SHP77 (cell line): ENCODE data around the gene TMEM115.

Experiments used
- DNase-seq, 2 experiments: peaks; one replicate each; lab custom pipeline; 2025; lab: John Stamatoyannopoulos, UW

Gene TMEM115, protein sequence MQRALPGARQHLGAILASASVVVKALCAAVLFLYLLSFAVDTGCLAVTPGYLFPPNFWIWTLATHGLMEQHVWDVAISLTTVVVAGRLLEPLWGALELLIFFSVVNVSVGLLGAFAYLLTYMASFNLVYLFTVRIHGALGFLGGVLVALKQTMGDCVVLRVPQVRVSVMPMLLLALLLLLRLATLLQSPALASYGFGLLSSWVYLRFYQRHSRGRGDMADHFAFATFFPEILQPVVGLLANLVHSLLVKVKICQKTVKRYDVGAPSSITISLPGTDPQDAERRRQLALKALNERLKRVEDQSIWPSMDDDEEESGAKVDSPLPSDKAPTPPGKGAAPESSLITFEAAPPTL

GRCh38 chr3:50358911-50359759 lies at the start of gene TMEM115:
TSS of gene TMEM115 (minus strand) at chr3:50359521. CDS start at chr3:50359063, 458 bp downstream.
- DNase-seq, result peak; percentile 98

- no peak for DNase-seq
These were observed 49.2 kb upstream of the TMEM115 start for GRCh38 chr3:50408443-50408944.

DNA sequence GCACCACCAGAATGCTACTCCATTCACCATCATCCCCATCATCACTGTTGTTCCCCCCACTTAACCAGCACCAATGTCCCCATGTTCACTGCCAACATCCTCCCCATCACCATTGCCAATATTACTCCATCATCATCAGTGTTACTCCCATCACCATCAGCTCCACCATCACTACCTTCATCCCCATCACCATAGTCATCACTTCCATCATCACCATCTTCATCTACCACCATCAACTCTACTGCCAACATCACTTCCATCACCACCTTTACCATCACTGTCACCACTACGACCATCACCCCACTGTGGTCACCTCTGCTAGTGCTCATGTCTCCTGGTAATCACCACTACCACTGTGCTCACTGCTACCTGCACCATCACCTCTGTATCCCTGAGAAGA lies 47.2 kb upstream of the TMEM115 start:
- no peak for DNase-seq

GRCh38 chr3:50405249-50405648 lies 45.9 kb upstream of the TMEM115 start:
- DNase-seq, result no peak

DNA sequence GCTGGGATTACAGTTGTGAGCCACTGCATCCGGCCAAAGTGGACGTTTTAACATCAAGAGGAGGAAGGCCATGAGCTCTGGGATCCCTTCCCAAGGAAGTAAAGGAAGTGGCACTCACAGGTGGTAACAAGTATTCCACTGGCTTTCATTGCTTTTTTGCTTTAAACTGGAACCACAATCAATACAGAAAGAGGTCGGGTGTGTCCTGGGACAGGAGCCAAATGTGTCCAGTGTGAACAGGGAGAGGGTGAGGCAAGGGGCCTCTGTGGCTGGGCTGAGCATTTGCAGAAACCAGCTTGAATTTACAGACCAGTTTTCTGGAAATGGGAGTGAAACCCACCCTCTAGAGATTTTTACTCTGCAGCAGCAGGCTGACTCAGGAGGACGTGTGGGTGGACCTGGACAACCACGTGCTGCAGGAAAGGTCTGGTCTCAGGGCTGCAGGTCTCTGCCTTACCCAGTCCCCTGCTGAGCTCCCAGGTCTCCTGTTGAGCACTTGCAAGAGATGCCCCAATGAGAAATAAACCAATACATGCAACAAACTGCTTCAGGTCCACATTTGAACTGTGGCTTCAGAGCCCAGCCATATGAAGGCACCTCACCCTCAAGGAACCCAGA lies 42.8 kb upstream of the TMEM115 start:
- DNase-seq, result no peak

- DNase-seq, result peak; percentile 6 to 62
These were observed 37.2 kb upstream of the TMEM115 start for GRCh38 chr3:50396502-50396901.

DNA sequence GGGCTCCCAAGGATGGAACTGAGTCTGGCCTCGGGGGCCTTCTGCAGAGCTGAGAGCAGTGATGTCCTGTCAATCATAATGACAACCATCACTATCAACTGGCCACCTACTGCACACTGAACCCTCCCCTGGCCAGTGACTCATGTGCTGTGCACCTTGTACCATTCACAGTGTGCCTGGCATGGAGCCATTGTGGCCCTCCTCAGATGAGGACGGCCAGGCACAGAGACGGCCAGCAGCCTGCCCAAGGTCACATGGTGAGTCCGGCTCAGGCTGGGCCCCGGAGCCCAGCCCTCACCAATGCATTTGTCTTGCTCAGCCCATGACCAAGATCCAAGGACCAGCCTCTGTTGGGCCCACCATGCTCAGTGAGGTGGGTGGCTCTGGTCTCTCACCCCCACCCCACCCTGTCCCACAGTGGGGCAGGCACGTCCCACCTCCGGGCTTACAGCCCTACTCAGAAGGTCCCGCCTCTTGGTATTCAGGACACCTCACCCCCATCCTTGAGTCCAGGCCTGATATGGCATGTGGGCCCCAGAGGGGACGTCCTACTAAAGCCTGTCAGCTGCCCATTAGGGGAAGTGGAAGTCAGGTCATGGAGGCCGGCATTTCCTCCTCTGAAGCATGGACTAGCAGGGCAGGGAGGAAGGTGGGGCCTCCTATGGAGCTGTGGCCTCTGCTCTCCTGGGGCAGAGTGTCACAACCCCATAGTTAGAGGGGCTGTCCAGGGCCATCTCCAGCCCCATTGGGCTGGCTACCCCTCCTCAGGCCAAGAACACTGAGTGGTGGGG lies 35.9 kb upstream of the TMEM115 start:
- no peak for DNase-seq

DNA sequence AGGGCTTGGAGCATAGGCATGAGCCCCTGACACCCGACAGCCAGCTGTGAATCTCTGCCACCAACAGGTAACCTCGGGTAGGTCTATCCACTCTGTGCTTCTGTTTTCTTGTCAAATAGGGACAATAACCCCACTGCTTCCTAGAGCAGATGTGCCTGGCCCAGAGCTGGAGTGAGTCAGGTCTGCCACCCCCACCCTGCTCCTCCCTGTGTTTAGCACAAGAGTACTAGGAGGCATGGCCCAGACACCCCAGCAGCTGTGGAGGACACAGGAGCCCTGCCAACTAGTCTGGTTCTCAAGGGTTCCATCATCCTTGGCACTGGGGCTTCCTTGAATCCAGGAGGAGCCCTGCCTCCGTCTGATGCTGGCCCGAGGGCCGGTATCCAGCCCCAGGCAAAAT lies 33.7 kb upstream of the TMEM115 start:
- DNase-seq, result no peak

DNA sequence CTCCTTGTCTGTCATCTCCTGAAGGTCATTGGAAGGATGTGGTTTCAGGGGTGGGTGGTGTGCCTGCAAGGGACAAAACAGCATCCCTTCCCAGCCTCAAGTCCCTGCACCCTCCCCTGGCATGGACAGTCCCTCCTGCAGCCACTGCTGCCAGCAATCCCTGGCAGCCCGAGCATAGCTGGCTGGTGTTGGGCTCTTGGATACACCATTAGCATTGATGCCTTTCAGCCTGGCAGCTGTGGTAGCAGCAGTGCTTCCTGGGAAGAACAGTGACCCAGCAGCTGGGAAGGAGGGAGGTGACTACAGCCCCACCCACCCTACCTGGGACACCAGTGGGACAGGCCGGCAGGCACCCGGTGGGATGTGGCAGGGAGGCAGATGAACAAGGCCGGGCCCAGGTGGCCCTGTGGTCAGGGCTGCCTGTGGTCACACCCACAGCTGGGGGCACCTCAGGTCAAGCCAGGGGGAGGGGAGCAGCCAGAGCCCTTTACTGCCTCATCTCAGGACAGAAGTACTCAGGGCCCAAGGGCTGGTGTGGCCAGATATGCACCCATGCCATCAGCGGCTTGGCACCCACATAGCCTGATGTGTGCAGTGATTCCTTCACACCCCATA lies 32.9 kb upstream of the TMEM115 start:
- DNase-seq, result peak in 1 of 2 experiments; percentile 19

DNA sequence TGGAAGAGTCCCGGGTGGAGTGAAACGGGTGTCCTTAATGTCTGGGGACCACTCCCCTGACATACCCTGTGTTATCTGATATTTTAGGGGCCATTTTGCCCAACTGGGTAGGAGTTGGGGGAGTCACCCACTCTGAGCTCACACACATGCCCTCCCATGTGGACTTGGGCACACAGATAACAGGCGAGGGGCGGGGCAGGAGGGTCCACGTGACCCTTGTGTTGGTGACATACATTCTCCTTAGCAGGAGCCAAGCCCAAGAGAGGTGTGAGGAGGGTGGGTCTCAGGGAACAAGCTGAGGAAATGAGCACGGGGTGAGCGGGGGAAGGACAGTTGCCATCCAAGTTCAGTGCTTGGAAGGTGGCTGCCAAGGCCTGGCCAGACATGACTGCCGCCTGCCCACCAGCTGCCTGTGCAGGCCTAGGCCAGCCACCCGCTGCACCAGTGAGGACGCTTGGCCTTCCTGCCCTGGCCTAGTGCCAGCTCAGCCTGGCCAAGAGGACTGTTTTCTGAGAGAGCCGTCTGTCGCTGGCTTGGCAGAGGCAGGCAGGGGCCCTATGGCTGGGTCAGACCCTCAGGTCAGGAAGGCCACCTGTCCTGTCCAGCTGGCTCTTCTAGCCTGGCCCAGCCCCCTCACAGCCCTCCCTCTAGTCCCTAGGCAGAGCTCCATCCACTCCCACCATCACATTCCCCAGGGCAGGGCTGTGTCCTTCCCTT lies 31.3 kb upstream of the TMEM115 start:
- DNase-seq, result peak; percentile 85 to 91

DNA sequence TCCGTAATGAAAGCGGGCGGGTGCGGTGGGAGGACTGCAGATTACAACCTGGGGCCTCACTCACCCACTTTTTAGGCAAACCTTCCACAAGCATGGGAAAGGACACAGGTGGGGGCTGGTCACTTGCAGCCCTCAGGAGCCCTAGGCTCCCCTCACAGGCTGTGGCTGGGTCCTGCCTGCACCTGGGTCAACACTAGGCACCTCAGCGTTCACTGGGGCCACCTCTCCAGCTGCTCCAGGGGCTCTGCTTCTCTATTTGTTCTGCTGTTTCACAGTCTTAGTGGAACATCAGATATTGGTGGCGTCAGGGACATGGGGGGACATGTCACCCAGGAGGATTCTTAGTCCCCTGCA lies 30.1 kb upstream of the TMEM115 start:
- no peak for DNase-seq

- no peak for DNase-seq
These were observed 29.5 kb upstream of the TMEM115 start for GRCh38 chr3:50388720-50389413.

- peak; percentile 37 to 63 for DNase-seq
These were observed 28.8 kb upstream of the TMEM115 start for GRCh38 chr3:50388016-50388719.

DNA sequence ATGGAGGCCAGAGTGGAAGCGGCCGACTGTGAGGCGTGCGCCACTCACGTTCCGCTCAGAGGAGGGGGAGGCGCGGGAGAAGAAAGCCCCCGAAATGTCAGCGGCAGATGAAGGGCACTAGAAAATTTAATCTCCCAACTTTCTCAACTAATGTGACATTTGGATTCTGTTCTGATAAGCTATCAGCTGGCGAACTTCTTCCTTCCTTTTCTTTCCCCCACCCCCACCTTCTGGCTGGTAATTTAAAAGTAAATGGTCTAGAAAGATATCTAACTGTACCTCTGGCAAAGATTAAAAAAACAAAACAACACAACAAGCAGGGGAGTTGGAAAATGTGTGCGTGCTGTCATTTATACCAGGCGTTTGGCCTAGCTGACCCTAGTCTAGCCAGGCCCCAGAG lies 26.4 kb upstream of the TMEM115 start:
- DNase-seq, result no peak

DNA sequence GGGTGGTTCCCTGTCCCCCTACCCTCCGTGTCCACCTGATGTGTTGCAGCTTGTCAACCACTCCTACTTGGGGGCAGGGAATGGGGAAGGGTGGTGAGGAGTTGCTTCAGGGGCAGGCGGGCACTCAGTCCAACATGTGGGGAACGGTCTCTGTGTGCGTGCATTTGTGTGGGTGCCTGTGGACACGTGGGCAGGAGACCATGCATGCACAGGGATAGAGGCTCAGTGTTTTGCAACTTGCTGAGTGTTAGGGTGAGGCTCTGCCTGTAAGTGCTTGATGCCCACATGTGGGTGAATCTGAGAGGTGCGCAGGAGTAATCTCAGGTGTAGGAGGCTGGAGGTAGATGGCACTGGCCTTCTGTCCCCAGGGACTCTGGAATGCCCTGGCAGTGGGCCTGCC lies 24.4 kb upstream of the TMEM115 start:
- no peak for DNase-seq

DNA sequence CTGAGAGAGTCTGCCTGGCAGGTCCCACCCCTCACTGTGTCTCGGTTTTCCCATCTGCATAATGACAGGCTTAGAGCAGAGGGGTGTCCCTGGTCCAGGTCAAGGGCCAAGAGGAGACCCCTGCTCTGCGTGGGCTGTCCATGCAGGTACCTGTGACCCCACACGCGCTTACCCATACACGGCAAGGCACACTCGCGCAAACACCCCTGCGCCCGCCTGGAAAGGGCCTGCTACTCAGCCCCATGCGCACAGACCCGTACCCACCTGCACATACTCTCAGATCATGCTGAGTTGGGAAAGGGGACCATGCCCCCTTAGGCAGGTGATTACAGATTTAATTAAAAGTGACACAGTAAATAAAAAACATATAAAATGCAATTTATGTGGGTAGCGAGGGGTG lies 23.4 kb upstream of the TMEM115 start:
- DNase-seq, result no peak

DNA sequence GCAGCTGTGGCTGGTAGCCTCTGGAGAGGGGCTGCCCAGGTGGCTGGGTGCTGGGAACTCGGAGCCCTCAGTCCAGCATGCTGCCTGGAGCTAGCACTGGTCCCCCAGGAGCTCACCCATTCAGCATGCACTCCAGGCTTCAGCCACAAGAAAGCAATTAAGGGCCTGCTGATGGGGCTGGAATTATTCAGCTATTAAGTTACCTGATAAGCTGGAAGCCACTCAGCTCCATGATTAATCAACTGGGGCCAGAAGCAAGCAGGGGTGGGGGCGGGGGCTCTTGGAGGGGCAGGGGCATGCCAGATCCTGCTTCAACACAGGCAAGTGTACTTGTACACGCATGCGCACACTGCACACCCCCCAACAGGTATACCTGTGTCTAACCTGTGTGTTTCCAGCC lies 22.1 kb upstream of the TMEM115 start:
- DNase-seq, result no peak

- DNase-seq, result no peak
These were observed 21.2 kb upstream of the TMEM115 start for GRCh38 chr3:50380405-50381085.

GRCh38 chr3:50378757-50379156 lies 19.4 kb upstream of the TMEM115 start:
- no peak for DNase-seq
